Epithelial cell of proximal tubule (primary cell): ENCODE data around the gene CTAGE1. TPM values are rescaled to one million over a fixed set of nuclear protein-coding genes. Genes with fewer than 3 reads are reported as not detected.

Experiments
- DNase-seq: peaks from one replicate; pipeline ENCODE4 v3.0.0-alpha.2; 2011; ENCODE audit warnings: low read depth
- H3K4me3 ChIP-seq: 2 replicates; pipeline ENCODE4 v1.5.1; 2011; ENCODE audit warnings: low read depth, mild to moderate bottlenecking, low read length
- total RNA-seq: library from RNA; depleted of rRNA; stranded (reverse); fragments of >200 nt; gene quantifications from 2 replicates; pipeline ENCODE4 v1.2.3, GENCODE V29; 2015
- TF ChIP-seq, protein P1 (sequence below): conservative IDR thresholded peaks from 2 replicates; pipeline ENCODE4 v1.5.1; 2012; ENCODE audit warnings: low read depth, mild to moderate bottlenecking, low read length

CTAGE1 gene
- total RNA-seq, 1 donor from 2014 or later = not detected

DNA sequence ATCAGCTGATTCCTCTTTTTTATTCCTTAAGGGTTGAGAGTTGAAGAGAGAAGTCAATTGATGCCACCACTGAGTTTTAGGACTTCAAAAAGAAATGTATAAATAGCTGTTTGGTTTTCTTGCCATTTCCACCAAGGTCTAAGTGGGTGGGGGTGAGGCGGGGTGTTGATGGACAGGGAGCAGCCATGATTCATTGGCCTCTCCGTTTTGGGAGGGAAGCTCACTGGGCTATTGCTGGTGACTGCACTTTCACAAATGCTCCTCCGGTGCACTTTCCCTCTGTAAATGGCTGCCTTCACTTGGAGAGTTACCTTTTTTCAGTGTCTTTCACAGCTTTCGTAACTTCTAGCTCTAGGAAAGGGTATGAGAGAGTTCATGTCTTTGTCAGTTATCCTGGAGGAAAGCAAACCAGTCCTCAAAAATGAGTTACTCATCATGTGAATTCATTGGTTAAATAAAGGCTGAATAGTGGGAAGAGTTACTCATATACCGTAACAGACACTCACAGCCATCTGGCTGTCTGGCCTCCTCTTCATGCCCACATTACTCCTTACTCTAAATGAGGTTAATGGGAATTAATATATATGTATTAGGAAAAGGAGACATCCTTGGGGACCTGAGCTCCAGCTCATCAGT, 17.4 kb upstream of the CTAGE1 start:
- DNase-seq = no peak
- TF ChIP-seq, protein P1, sequence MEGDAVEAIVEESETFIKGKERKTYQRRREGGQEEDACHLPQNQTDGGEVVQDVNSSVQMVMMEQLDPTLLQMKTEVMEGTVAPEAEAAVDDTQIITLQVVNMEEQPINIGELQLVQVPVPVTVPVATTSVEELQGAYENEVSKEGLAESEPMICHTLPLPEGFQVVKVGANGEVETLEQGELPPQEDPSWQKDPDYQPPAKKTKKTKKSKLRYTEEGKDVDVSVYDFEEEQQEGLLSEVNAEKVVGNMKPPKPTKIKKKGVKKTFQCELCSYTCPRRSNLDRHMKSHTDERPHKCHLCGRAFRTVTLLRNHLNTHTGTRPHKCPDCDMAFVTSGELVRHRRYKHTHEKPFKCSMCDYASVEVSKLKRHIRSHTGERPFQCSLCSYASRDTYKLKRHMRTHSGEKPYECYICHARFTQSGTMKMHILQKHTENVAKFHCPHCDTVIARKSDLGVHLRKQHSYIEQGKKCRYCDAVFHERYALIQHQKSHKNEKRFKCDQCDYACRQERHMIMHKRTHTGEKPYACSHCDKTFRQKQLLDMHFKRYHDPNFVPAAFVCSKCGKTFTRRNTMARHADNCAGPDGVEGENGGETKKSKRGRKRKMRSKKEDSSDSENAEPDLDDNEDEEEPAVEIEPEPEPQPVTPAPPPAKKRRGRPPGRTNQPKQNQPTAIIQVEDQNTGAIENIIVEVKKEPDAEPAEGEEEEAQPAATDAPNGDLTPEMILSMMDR = no peak
- no peak overlapping the region for H3K4me3 ChIP-seq

DNA sequence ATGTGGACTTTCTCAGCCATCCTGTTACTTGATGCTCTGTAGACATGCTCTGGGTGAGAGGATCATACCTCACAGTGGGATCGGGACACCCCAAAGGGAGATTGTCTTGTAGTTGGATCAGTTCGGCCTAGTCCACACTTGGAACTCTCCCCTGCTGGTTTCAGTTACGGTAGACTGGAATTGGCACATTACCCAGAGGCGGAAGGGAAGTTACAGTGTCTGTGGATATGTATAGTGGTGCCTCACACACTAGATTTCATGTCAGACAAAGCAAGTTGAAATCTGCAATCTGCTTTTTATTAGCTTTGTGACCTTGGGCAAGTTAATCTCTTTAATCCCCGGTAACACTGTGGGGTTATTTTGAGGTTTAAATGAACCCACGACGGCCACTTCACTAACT, 16.2 kb upstream of the CTAGE1 start:
- DNase-seq = no peak
- no peak overlapping the region for H3K4me3 ChIP-seq
- TF ChIP-seq, protein P1 = no peak

DNA sequence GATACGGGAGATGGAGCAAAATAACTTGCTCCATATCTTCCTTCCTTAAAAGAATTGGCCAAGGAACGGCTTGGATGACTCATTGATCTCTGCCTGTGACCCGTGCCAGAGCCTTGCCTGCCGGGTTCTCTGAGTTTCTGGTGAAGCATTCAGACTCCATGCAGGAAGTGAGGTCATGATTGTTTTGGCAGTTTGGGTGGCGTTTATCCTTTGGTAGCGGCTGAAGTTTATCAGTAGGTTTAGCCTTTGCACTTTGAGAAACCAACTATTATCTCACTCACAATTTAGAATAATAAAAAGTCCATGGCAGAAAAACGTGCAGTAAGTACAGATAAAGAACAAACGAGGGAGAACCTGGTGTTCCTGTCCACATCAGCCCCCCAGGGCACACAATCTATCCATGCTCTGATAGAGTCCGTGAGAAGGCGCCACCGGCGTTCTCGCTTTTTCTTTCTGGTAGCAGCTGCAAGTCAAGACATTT, 15.0 kb upstream of the CTAGE1 start:
- TF ChIP-seq, protein P1 = no peak
- no peak overlapping the region for H3K4me3 ChIP-seq
- no peak for DNase-seq

DNA sequence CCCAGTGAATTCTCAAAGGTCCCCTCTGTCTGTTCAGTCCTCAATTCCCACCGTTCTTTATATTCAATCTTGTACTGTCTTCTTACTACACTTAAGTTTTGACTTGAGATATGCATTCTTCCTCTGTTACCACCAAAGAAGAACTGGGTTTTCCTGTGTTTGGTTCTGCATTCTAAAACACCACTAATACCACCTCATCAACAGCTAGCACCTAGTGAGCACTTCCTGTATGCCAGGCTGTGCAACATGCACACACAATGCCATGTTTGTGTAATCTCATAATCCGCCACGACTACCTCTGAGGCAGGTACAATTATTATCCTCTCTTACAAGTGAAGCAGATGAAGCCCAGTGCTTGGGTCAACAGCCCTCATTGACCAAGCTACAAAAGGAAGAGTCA, 11.8 kb upstream of the CTAGE1 start:
- no peak overlapping the region for H3K4me3 ChIP-seq
- TF ChIP-seq, protein P1 = no peak

DNA sequence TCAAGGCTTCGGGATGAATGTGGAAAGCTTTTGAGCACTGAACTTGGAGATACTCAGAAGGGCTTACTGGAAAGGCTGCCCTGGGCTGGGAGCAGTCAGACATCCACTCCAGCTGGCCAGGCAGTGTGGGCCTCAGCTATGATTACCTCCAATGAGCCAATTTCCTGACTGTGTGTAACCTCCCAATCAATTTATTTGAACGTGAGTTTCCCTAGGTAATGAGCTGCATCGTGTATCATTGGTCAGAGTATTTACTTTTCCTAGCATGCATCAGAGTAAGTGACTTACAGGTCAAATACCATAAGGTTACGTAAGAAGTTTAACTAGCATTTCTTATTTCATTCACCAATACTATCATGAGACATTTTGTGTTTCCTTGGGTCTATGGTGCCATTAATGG, 11.0 kb upstream of the CTAGE1 start:
- DNase-seq = no peak
- no peak overlapping the region for H3K4me3 ChIP-seq
- TF ChIP-seq, protein P1 = no peak

More for the DNA sequence above, 11.8 kb upstream of the CTAGE1 start:
- DNase-seq = no peak

DNA sequence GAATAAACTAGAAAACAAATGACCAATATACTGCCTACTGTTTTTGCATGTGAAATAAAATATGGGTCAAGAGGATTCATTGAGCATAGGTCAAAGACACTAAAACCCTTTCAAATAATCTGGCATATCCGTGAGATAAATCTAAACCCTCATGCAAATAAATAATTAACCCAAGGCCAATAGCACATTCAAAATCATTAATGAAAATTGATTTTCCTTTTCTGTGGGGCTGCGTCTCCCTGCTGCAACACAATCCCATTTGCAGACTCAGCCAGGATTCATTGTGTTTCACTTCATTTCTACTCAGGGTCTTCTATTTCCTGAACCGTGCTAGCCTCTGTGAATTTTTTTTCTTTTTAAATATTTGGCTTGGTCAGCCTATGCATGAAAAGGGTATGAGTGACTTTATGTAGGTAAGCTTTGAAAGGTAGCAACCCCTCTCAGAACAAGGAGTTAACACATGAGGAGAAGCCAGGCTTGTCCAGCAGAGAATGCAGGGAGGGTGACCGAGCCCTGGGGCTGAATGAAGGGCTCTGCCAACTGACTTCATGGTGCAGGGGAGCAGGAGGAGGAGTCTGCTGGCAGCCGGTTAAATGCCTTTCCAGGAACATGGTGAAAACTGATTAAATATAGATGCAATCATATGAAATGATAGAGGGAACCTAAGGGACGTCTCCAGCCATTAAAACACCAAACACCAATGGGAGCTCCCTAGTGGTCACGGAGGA, 10.3 kb upstream of the CTAGE1 start:
- DNase-seq = no peak
- TF ChIP-seq, protein P1 = no peak
- no peak overlapping the region for H3K4me3 ChIP-seq
